ENCODE data around the gene NADSYN1.
"Not testable (repeated sequence)": the region's sequence is repeated elsewhere in the genome, so short reads cannot be mapped to it uniquely, and the experiment has no call there.

NADSYN1 gene

GRCh38 chr11:71526796-71527575, 74.0 kb downstream of the NADSYN1 start, which contains the start of gene KRTAP5-7:
Gene KRTAP5-7 (plus strand): TSS chr11:71527267. CDS start chr11:71527301, 34 bp downstream.
- DNase-seq (ENCODE audit: low read depth): not testable (repeated sequence)

GRCh38 chr11:71527576-71528210, 74.7 kb downstream of the NADSYN1 start:
- no peak for DNase-seq (ENCODE audit: low read depth)

- DNase-seq (ENCODE audit: low read depth): no peak
Observed at GRCh38 chr11:71530602-71531001, 77.6 kb downstream of the NADSYN1 start.

GRCh38 chr11:71532036-71532610, 79.1 kb downstream of the NADSYN1 start:
- DNase-seq (ENCODE audit: low read depth): no peak

- not testable (repeated sequence) for DNase-seq (ENCODE audit: low read depth)
Observed at GRCh38 chr11:71534711-71535608, 82.0 kb downstream of the NADSYN1 start.

GRCh38 chr11:71535825-71536224, 82.8 kb downstream of the NADSYN1 start:
- no peak for DNase-seq (ENCODE audit: low read depth)

- DNase-seq (ENCODE audit: low read depth): no peak
Observed at GRCh38 chr11:71537537-71537936, 84.5 kb downstream of the NADSYN1 start.

- DNase-seq (ENCODE audit: low read depth): not testable (repeated sequence)
Observed at GRCh38 chr11:71537977-71538665, 85.1 kb downstream of the NADSYN1 start, which contains the start of gene KRTAP5-8. Gene KRTAP5-8 (plus strand): TSS chr11:71538025. CDS start chr11:71538056, 31 bp downstream.

- no peak for DNase-seq (ENCODE audit: low read depth)
Observed at GRCh38 chr11:71538666-71538990, 85.6 kb downstream of the NADSYN1 start.

- DNase-seq (ENCODE audit: low read depth): no peak
Observed at GRCh38 chr11:71539017-71539416, 86.0 kb downstream of the NADSYN1 start.

GRCh38 chr11:71539971-71540370, 87.0 kb downstream of the NADSYN1 start:
- DNase-seq (ENCODE audit: low read depth): not testable (repeated sequence)

- not testable (repeated sequence) for DNase-seq (ENCODE audit: low read depth)
Observed at GRCh38 chr11:71540521-71541304, 87.7 kb downstream of the NADSYN1 start.

GRCh38 chr11:71542382-71542781, 89.4 kb downstream of the NADSYN1 start:
- DNase-seq (ENCODE audit: low read depth): no peak

- DNase-seq (ENCODE audit: low read depth): no peak
Observed at GRCh38 chr11:71542879-71543777, 90.1 kb downstream of the NADSYN1 start.

GRCh38 chr11:71543866-71544265, 90.9 kb downstream of the NADSYN1 start:
- DNase-seq (ENCODE audit: low read depth): no peak

GRCh38 chr11:71544525-71545214, 91.7 kb downstream of the NADSYN1 start:
- DNase-seq (ENCODE audit: low read depth): no peak

GRCh38 chr11:71545405-71545966, 92.5 kb downstream of the NADSYN1 start:
- no peak for DNase-seq (ENCODE audit: low read depth)

- no peak for DNase-seq (ENCODE audit: low read depth)
Observed at GRCh38 chr11:71548120-71548519, 95.1 kb downstream of the NADSYN1 start, which contains the start of gene KRTAP5-9. Gene KRTAP5-9 (plus strand): TSS chr11:71548420. CDS start chr11:71548658, 238 bp downstream.

Measured in activated T-helper 9 cell treated with anti-CD3 and anti-CD28 coated beads, Interleukin-2, amount 50 U/mL, for 16 hours (primary cell).